CD8-positive, alpha-beta memory T cell (primary cell): ENCODE measurements around the gene EEFSEC. TPM values are rescaled to one million over a fixed set of nuclear protein-coding genes. Genes with fewer than 3 reads are reported as not detected.

ENCODE experiments used
- CTCF ChIA-PET: fragments of 350-600 bp; sonication (Branson Sonifier 250); formaldehyde crosslinking; loops from one replicate; lab custom pipeline; 2021; ENCODE audit warnings: antibody characterized with exemption; lab: Charles Lee
- POLR2A ChIA-PET: fragments of 350-600 bp; sonication (Branson Sonifier 250); formaldehyde crosslinking; loops from one replicate; lab custom pipeline; 2021; ENCODE audit warnings: antibody characterized with exemption; lab: Charles Lee
- DNase-seq, 5 donors: peaks; one replicate each; pipeline versions ENCODE4 v3.0.0 to v3.0.0-alpha.2; 2020 to 2022; ENCODE audit warnings: mixed read lengths in 1 of 5
- H3K27ac ChIP-seq: one replicate; pipeline ENCODE4 v1.7.0; 2013; ENCODE audit warnings: low read depth, mild to moderate bottlenecking, low read length, moderate library complexity
- H3K27me3 ChIP-seq: 2 replicates; pipeline ENCODE4 v1.7.0; 2013; ENCODE audit warnings: low read length, mild to moderate bottlenecking; ENCODE audit not compliant: insufficient read depth, poor library complexity, severe bottlenecking
- H3K36me3 ChIP-seq: 2 replicates; pipeline ENCODE4 v1.7.0; 2013; ENCODE audit warnings: mild to moderate bottlenecking, low read length, moderate library complexity; ENCODE audit not compliant: insufficient read depth
- H3K4me1 ChIP-seq: 2 replicates; pipeline ENCODE4 v1.7.0; 2013; ENCODE audit warnings: mild to moderate bottlenecking, low read length, moderate library complexity; ENCODE audit not compliant: insufficient read depth
- H3K4me3 ChIP-seq: 2 replicates; pipeline ENCODE4 v1.7.0; 2013; ENCODE audit warnings: mild to moderate bottlenecking, low read length
- H3K9me3 ChIP-seq: 2 replicates; pipeline ENCODE4 v1.7.0; 2013; ENCODE audit warnings: mild to moderate bottlenecking, low read length
- H3K27ac Mint-ChIP-seq, 8 donors: one replicate each; pipeline ENCODE4 v1.8.0; 2020 to 2021; ENCODE audit warnings: mixed read lengths in 8 of 8, mild to moderate bottlenecking in 6 of 8, inconsistent platforms in 3 of 8, moderate library complexity in 3 of 8
- H3K27me3 Mint-ChIP-seq, 2 donors: one replicate each; pipeline ENCODE4 v1.8.0; 2020 to 2021; ENCODE audit warnings: mixed read lengths in 2 of 2, mild to moderate bottlenecking in 1 of 2, moderate library complexity in 1 of 2
- H3K36me3 Mint-ChIP-seq, 3 donors: one replicate each; pipeline ENCODE4 v1.8.0; 2020 to 2021; ENCODE audit warnings: mixed read lengths in 3 of 3, inconsistent platforms in 1 of 3, mild to moderate bottlenecking in 1 of 3
- H3K4me1 Mint-ChIP-seq, 3 donors: one replicate each; pipeline ENCODE4 v1.8.0; 2020 to 2021; ENCODE audit warnings: mixed read lengths in 3 of 3, inconsistent platforms in 1 of 3, mild to moderate bottlenecking in 1 of 3
- H3K4me3 Mint-ChIP-seq, 7 donors: one replicate each; pipeline ENCODE4 v1.8.0; 2020 to 2021; ENCODE audit warnings: mixed read lengths in 7 of 7, mild to moderate bottlenecking in 6 of 7, moderate library complexity in 4 of 7, inconsistent platforms in 2 of 7
- H3K9me3 Mint-ChIP-seq, 5 donors: one replicate each; pipeline ENCODE4 v1.8.0; 2020 to 2022; ENCODE audit warnings: mixed read lengths in 5 of 5, mild to moderate bottlenecking in 3 of 5, moderate library complexity in 2 of 5, inconsistent platforms in 1 of 5
- polyA plus RNA-seq: library from polyadenylated mRNA; unstranded; fragments of 300-500 nt; fragmentation: Illumina TruSeq; gene quantifications from one replicate; pipeline ENCODE4 v1.2.3, GENCODE V29; 2021
- total RNA-seq, 2 experiments: library from RNA; stranded (reverse); gene quantifications; one replicate each; pipeline ENCODE4 v1.2.3, GENCODE V29; 2021

EEFSEC gene
- total and polyA plus RNA-seq, 3 experiments from 2014 or later: 20.4 to 28.6 (median 21.8) TPM

DNA sequence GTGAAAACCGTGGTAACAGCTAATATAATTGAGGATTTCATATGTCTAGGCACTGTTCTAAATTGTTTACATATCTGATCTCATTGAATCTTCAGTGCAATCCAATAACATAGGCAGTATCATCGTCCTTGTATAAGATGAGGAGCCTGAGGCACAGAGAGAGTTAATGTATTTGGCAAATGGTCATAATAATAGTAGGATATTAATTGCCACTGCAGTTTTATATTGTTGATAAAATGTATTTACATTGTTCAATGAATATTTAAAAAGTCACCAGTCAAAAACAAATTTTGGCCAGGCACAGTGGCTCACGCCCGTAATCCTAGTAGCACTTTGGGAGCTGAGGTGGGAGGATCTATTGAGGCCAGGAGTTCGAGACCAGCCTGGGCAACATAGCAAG, 88.5 kb downstream of the EEFSEC start:
- Mint-ChIP-seq H3K27ac (peak overlapping the region in 1 of 8 donors; percentile 19), H3K36me3 (peaks cover 8 to 22% (median 9%) of the 10 kb centered on the region in 3 donors), H3K9me3 (no peaks in the 10 kb centered on the region), H3K4me1 (peaks cover 15 to 33% (median 25%) of the 10 kb centered on the region in 3 donors), H3K27me3 (no peaks in the 10 kb centered on the region), H3K4me3 (no peak overlapping the region)
- H3K27ac ChIP-seq: no peak overlapping the region
- H3K4me1 ChIP-seq: peaks cover 15% of the 10 kb centered on the region
- peaks cover 2% of the 10 kb centered on the region for H3K36me3 ChIP-seq
- no peak overlapping the region for H3K4me3 ChIP-seq
- ChIA-PET POLR2A (no interaction called here), CTCF (interaction anchor here (1.2 kb wide), 1 partner anchor 11 kb away, joined by 3 read pairs; no protein-coding TSS in a partner anchor)
- H3K9me3 ChIP-seq: no peaks in the 10 kb centered on the region
- no peak for DNase-seq
- H3K27me3 ChIP-seq: no peaks in the 10 kb centered on the region

DNA sequence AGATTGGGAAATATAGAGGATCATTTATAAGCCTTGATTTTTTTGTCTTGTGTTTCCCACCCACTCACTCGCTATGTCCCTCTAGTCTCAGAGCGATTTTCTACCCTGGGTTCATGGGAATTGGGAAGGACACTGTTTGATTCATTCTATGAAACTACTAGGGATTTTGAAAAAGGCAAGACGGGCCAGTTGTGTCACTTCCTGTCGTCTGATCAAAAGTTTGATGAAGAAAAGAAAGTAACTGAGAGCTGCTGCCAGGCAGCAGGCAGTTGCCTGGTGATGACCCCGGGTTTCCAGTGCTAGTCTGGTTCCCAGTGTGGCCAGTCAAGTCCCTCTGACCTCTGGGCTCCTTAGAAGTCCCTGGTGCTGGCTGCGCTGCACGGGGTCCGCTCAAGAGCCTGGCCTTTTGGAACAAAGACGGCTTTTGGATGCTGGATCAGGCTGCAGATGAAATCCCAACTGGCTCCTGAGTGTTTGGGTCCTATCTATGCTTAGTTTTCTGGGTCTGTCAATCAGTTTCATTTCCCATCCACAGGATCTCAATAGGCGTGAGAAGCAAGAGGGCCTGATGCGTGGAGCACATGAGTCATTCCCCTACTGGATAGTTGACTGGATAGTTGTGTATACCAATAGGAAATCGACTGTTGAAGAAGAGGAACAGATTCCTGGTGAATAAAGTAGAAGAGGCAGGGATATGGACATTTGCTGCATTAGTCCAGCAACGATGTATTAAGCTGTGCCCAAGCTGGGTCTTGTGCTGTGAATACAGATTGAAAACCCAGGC, 89.7 kb downstream of the EEFSEC start:
- POLR2A ChIA-PET: no interaction called here
- Mint-ChIP-seq H3K4me1 (peaks cover 13 to 25% (median 18%) of the 10 kb centered on the region in 3 donors), H3K27ac (peak overlapping the region in 4 of 8 donors; percentile 41 to 73 (median 50)), H3K9me3 (no peaks in the 10 kb centered on the region), H3K4me3 (peak overlapping the region in 1 of 7 donors; percentile 33), H3K36me3 (peaks cover 13 to 35% (median 15%) of the 10 kb centered on the region in 3 donors), H3K27me3 (peaks cover 0 to 1% of the 10 kb centered on the region in 2 donors)
- DNase-seq: peak in 1 of 5 donors; percentile 11
- H3K4me1 ChIP-seq: peaks cover 15% of the 10 kb centered on the region
- CTCF ChIA-PET: interaction anchor here (1.2 kb wide), 1 partner anchor 10 kb away, joined by 3 read pairs; no protein-coding TSS in a partner anchor
- H3K9me3 ChIP-seq: no peaks in the 10 kb centered on the region
- no peak overlapping the region for H3K4me3 ChIP-seq
- H3K27me3 ChIP-seq: no peaks in the 10 kb centered on the region
- H3K27ac ChIP-seq: no peak overlapping the region
- peaks cover 8% of the 10 kb centered on the region for H3K36me3 ChIP-seq

DNA sequence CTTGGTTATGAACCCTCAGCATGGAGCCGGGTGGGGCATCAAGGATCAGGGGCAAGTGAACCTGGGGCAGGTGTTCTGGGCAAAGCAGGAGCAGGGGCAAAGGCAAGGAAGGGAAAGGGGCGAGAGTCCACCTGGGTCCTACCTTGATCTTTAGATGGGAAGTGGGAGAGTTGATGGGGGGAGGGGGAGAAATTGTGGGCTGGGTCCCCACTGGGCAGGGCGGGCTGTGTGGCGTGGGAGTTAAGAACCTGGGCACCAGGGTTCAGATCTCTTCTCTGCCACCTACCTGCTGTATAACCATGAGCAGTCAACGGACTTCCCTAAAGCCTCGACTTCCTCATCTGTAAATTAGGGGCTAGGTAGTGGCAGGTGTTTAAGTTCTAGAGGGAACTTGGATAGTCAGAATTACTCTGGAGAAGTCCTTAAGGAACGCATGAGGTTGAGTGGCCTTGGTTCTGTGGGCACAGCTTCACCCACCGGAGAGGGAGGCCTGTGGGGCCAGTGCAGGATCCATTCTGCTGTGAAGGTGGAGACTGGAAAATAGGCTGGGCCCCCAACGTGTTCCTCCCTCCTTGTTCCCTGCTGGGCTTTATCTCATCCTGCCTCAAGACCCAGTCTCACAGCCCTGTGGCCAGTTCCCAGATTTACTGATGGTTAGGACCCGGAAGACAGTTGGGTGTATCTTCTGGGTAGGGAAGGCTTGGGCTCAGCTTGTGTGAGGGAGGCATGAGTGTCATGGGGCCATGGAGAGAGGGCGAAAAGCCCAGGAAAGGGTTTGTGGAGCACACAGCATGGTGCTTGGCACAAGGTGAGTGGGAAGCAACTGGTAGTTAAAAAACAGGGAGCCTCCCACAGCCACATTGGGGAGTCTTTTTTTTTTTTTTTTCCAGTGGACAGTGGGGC, 90.6 kb downstream of the EEFSEC start:
- Mint-ChIP-seq H3K4me3 (no peak overlapping the region), H3K27me3 (peaks cover 0 to 1% of the 10 kb centered on the region in 2 donors), H3K4me1 (peaks cover 13 to 25% (median 15%) of the 10 kb centered on the region in 3 donors), H3K27ac (peak overlapping the region in 2 of 8 donors; percentile 48 to 58), H3K36me3 (peaks cover 17 to 41% (median 18%) of the 10 kb centered on the region in 3 donors), H3K9me3 (no peaks in the 10 kb centered on the region)
- H3K36me3 ChIP-seq: peaks cover 8% of the 10 kb centered on the region
- no peak for DNase-seq
- ChIA-PET CTCF (no interaction called here), POLR2A (no interaction called here)
- peaks cover 15% of the 10 kb centered on the region for H3K4me1 ChIP-seq
- no peaks in the 10 kb centered on the region for H3K9me3 ChIP-seq
- no peak overlapping the region for H3K4me3 ChIP-seq
- H3K27ac ChIP-seq: no peak overlapping the region
- H3K27me3 ChIP-seq: no peaks in the 10 kb centered on the region

DNA sequence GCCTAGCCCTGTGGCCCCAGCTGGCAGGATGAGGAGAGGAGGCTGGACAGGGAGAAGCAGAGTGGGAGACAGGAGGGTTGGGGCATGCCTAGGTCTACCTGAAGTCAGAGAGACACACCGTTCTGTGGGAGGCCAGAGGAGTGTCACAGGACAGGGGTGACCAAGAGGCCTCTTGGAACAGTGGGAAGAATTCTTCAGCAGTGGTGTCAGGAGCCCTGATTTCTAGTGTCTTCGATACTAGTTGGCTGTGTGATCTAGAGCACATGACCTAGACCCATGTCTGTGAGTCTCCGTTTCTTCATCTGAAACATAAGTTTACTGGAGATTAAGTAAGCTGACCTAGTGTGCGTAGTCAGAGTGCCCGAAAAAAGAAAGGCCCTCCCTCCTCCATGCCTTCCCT, 92.2 kb downstream of the EEFSEC start:
- Histone ChIP-seq H3K4me1 (peaks cover 15% of the 10 kb centered on the region), H3K9me3 (no peaks in the 10 kb centered on the region), H3K27me3 (no peaks in the 10 kb centered on the region), H3K27ac (no peak overlapping the region), H3K36me3 (peaks cover 8% of the 10 kb centered on the region), H3K4me3 (no peak overlapping the region)
- H3K36me3 Mint-ChIP-seq: peaks cover 17 to 57% (median 28%) of the 10 kb centered on the region in 3 donors
- H3K27ac Mint-ChIP-seq: peak overlapping the region in 2 of 8 donors; percentile 23 to 51
- no peak overlapping the region for H3K4me3 Mint-ChIP-seq
- no peak for DNase-seq
- ChIA-PET CTCF (no interaction called here), POLR2A (no interaction called here)
- no peaks in the 10 kb centered on the region for H3K9me3 Mint-ChIP-seq
- H3K4me1 Mint-ChIP-seq: peaks cover 11 to 25% (median 16%) of the 10 kb centered on the region in 3 donors
- peaks cover 0 to 1% of the 10 kb centered on the region in 2 donors for H3K27me3 Mint-ChIP-seq

DNA sequence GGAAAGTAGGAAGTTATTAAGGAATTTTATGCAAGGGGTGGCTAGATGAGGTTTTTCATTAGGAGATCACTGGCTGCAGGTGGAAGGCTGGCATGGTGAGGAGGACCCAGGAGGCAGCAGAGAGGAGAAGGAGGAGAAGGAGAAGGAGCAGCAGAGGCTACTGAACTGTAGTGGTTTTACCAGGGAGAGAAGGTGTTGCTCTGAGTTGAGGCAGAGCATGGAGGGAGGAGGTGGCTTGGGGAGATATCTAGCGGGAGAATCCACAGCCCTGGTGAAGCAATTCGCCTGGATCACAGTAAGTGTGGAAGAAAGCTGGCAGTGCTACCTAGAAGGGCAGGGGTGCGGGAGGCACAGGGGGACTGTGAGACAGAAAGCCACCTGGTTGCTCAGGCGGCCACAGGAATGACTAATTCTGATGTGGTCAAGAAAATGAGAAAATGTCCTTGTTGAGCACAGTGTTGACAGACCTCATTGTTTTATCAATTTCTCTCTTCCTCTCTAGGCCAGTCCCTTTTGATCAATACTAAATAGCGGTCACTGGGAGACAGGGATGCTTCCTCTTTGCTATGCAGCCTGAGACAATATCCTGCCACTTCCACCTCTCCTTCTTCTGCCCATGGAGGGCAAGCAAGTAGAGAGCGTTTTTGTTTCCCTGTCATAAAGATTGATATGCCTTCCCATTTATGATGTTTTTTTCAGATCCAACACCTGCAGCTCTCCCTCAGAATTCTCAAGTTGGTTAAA, 94.6 kb downstream of the EEFSEC start:
- peak overlapping the region in 2 of 8 donors; percentile 46 to 58 for H3K27ac Mint-ChIP-seq
- CTCF ChIA-PET: no interaction called here

DNA sequence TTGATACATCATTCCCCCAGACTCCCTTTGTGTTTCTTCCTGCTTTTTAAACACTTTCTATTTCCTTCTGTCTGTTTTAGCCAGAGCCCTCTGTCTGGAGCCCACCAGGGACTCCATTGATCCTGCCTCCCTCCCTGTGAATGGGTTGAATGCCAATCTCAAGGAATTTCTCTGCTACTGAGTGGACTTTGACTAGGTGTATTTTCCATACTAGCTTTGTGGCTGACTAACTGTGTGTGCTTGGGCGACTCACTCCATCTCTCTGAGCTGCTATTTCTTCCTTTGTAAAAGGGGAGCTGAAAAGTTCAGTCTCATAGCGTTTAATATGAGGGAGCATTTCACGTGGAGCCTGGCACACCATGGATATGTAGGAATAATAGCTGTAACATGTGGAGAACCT, 98.8 kb downstream of the EEFSEC start:
- Histone ChIP-seq H3K4me1 (no peaks in the 10 kb centered on the region), H3K36me3 (peaks cover 3% of the 10 kb centered on the region), H3K27ac (no peak overlapping the region), H3K9me3 (no peaks in the 10 kb centered on the region), H3K27me3 (no peaks in the 10 kb centered on the region), H3K4me3 (no peak overlapping the region)
- no peaks in the 10 kb centered on the region for H3K9me3 Mint-ChIP-seq
- DNase-seq: no peak
- peaks cover 16 to 27% (median 22%) of the 10 kb centered on the region in 3 donors for H3K4me1 Mint-ChIP-seq
- no peak overlapping the region for H3K4me3 Mint-ChIP-seq
- ChIA-PET CTCF (interaction anchor here (1.2 kb wide), 1 partner anchor 10 kb away, joined by 3 read pairs; no protein-coding TSS in a partner anchor), POLR2A (no interaction called here)
- H3K36me3 Mint-ChIP-seq: peaks cover 19 to 70% (median 34%) of the 10 kb centered on the region in 3 donors
- H3K27me3 Mint-ChIP-seq: peaks cover 0 to 5% of the 10 kb centered on the region in 2 donors
- H3K27ac Mint-ChIP-seq: peak overlapping the region in 1 of 8 donors; percentile 62

More for the DNA sequence above, 94.6 kb downstream of the EEFSEC start:
- H3K27ac ChIP-seq: no peak overlapping the region
- no peak for DNase-seq
- H3K4me1 ChIP-seq: peaks cover 12% of the 10 kb centered on the region
- POLR2A ChIA-PET: no interaction called here
- H3K36me3 Mint-ChIP-seq: peaks cover 27 to 72% (median 36%) of the 10 kb centered on the region in 3 donors
- H3K27me3 Mint-ChIP-seq: peaks cover 0 to 1% of the 10 kb centered on the region in 2 donors
- H3K4me1 Mint-ChIP-seq: peaks cover 19 to 20% (median 19%) of the 10 kb centered on the region in 3 donors
- no peak overlapping the region for H3K4me3 Mint-ChIP-seq
- H3K4me3 ChIP-seq: no peak overlapping the region
- no peaks in the 10 kb centered on the region for H3K27me3 ChIP-seq
- H3K9me3 Mint-ChIP-seq: no peaks in the 10 kb centered on the region
- H3K9me3 ChIP-seq: no peaks in the 10 kb centered on the region
- H3K36me3 ChIP-seq: peaks cover 8% of the 10 kb centered on the region

DNA sequence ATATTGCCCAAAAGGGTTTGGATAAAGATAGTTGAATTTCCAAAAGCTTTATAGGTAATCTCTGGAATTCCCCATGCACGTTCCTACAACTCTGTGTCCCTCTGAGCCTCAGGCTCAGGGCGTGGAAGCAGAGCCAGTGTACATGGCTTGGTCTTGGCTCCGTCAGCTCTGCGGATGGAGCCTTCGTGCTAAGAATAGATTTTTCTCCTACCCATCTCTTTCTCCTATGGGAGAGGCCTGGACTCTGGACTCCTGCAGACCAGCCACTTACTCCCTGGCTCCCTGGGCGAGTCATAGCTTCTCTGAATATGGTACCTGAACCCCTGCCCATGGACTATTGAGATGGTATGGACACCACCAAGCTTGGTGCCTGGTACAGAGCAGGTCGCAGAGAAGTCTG, 99.9 kb downstream of the EEFSEC start:
- no peak for DNase-seq
- H3K4me1 Mint-ChIP-seq: peaks cover 16 to 27% (median 19%) of the 10 kb centered on the region in 3 donors
- no peaks in the 10 kb centered on the region for H3K9me3 ChIP-seq
- POLR2A ChIA-PET: no interaction called here
- H3K27me3 ChIP-seq: no peaks in the 10 kb centered on the region
- no peak overlapping the region for H3K4me3 ChIP-seq
- CTCF ChIA-PET: interaction anchor here (1.2 kb wide), 1 partner anchor 11 kb away, joined by 3 read pairs; no protein-coding TSS in a partner anchor
- H3K36me3 Mint-ChIP-seq: peaks cover 16 to 65% (median 29%) of the 10 kb centered on the region in 3 donors
- no peak overlapping the region for H3K27ac ChIP-seq
- H3K27me3 Mint-ChIP-seq: peaks cover 0 to 3% of the 10 kb centered on the region in 2 donors
- no peaks in the 10 kb centered on the region for H3K4me1 ChIP-seq
- H3K4me3 Mint-ChIP-seq: no peak overlapping the region
- H3K27ac Mint-ChIP-seq: no peak overlapping the region
- no peaks in the 10 kb centered on the region for H3K36me3 ChIP-seq
- peaks cover 0 to 2% (median 0%) of the 10 kb centered on the region in 5 donors for H3K9me3 Mint-ChIP-seq
